ENCODE results near the gene IMPDH2.

DNA sequence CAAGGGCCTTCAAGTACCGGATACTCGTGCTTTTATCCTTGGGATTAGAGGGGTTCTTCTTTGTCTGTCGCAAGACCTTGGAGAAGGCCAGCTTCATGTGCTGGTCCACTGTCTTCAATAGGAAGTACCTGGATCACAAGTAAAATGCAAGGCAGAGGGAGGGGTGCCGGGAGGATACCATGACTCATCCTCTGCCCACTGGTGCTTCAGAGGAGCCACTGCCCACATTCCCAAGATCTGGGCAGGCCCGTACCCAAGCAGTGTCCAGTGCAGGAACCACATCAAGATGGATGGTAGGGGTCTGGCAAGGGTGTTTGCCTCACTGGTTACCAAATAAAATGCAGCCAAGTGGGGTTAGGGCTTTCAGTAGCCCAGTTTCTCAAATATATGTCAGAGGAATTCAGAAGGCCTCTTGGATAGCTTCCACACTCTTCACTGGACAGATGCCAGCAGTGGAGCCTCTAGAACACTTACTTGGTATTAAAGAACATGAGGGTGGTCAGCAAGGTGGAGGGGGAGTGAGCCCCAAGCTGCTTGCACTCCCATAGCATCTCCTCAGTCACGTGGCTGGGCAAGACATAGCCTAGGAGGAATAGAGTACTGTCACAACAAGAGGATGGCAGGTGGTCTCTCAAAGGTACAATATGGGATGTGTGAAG, 3.6 kb upstream of the IMPDH2 start:
- TF ChIP-seq EZH2phosphoT487 (IDR thresholded peaks at IDR 0.05; ENCODE audit: insufficient read depth, low read depth) (no peak), EZH2 (IDR thresholded peaks at IDR 0.05; ENCODE audit: insufficient read depth, poor library complexity, severe bottlenecking) (no peak)
